K562 (cell line): Measurements from ENCODE around the gene TAS2R42. TPM values are rescaled to one million over a fixed set of nuclear protein-coding genes. Genes with fewer than 3 reads are reported as not detected.

ENCODE experiments used
- ATAC-seq: fragments of 200-7000 bp; cut with Tn5 transposase; 3 replicates; pipeline ENCODE4 v1.9.1; 2020; ENCODE audit warnings: moderate library complexity
- BruUV-seq: library from RNA; stranded (reverse); fragments of 400-500 nt; replicated peaks from 2 replicates; lab custom pipeline; 2021; lab: Mats Ljungman, UMichigan
- CTCF ChIA-PET: fragments of 300-600 bp; formaldehyde crosslinking; extraction: SDS; loops from one replicate; lab custom pipeline; 2021; ENCODE audit warnings: low intra/inter-chr PET ratio; lab: Yijun Ruan, JAX
- POLR2A ChIA-PET: fragments of 300-600, 350-650 bp; sonication (Branson Sonifier 250); formaldehyde crosslinking; extraction: SDS; loops from one replicate; lab custom pipeline; 2021; ENCODE audit warnings: antibody characterized with exemption, inconsistent platforms; lab: Yijun Ruan, JAX
- DNase-seq, 4 experiments: peaks; one replicate each; pipeline versions ENCODE4 v3.0.0 to v3.0.0-alpha.2; 2011 to 2018; ENCODE audit warnings: low spot score in 3 of 4, mixed read lengths in 3 of 4; ENCODE audit errors: extremely low read depth in 1 of 4
- FAIRE-seq: peaks from 2 replicates; lab custom pipeline; 2011; peaks lifted over from hg19 to GRCh38; lab: Jason Lieb, UNC
- H2AFZ ChIP-seq: 2 replicates; pipeline ENCODE4 v1.6.0; 2011; ENCODE audit warnings: low read depth, low read length, control low read depth, inconsistent platforms
- H3K27ac ChIP-seq: fragments of 200-600 bp; 3 replicates; pipeline ENCODE4 v1.8.0; 2011; ENCODE audit warnings: low read depth, mild to moderate bottlenecking, control low read depth, inconsistent platforms, low read length, moderate library complexity, mixed read lengths; ENCODE audit errors: extremely low read depth
- H3K27me3 ChIP-seq, 2 experiments: fragments of 300-600 bp in 1 of 2; 2 replicates in 1 of 2; 3 replicates in 1 of 2; pipeline versions ENCODE4 v1.6.0 to v1.8.0; 2011; ENCODE audit warnings: inconsistent platforms in 2 of 2, low read length in 2 of 2, mild to moderate bottlenecking in 1 of 2, mixed read lengths in 1 of 2, moderate library complexity in 1 of 2; ENCODE audit not compliant: control insufficient read depth in 2 of 2, insufficient read depth in 2 of 2
- H3K36me3 ChIP-seq: fragments of 300-600 bp; 3 replicates; pipeline ENCODE4 v1.8.0; 2011; ENCODE audit warnings: mild to moderate bottlenecking, low read length, inconsistent platforms; ENCODE audit not compliant: control insufficient read depth, insufficient read depth
- H3K4me1 ChIP-seq, 2 experiments: fragments of 200-600 bp in 1 of 2; replicated peaks in 1 of 2; 2 replicates in 1 of 2; 3 replicates in 1 of 2; pipeline versions ENCODE4 v1.5.1 to v1.8.0; 2011; ENCODE audit warnings: inconsistent platforms in 2 of 2, low read length in 2 of 2, mild to moderate bottlenecking in 1 of 2, mixed read lengths in 1 of 2, moderate library complexity in 1 of 2; ENCODE audit not compliant: control insufficient read depth in 2 of 2, insufficient read depth in 2 of 2
- H3K4me2 ChIP-seq: 2 replicates; pipeline ENCODE4 v1.6.1; 2011; ENCODE audit warnings: low read length, control low read depth, inconsistent platforms, mixed read lengths; ENCODE audit not compliant: insufficient read depth
- H3K4me3 ChIP-seq: fragments of 200-600 bp; sonication (generic), shearing (Covaris generic); 2 replicates; pipeline ENCODE4 v1.5.1; 2016; ENCODE audit warnings: control low read depth, inconsistent platforms
- H3K79me2 ChIP-seq: fragments of 200-600 bp; 3 replicates; pipeline ENCODE4 v1.8.0; 2011; ENCODE audit warnings: low read length, inconsistent platforms; ENCODE audit not compliant: control insufficient read depth, insufficient read depth
- H3K9ac ChIP-seq, 2 experiments: 2 replicates each; pipeline versions ENCODE4 v1.6.0 to v1.6.1; 2011; ENCODE audit warnings: low read depth in 2 of 2, low read length in 2 of 2, control low read depth in 1 of 2, inconsistent platforms in 1 of 2, mild to moderate bottlenecking in 1 of 2, mixed read lengths in 1 of 2; ENCODE audit not compliant: insufficient read depth in 1 of 2
- H3K9me1 ChIP-seq: one replicate; pipeline ENCODE4 v1.6.0; 2011; ENCODE audit warnings: inconsistent platforms, mild to moderate bottlenecking, low read length, moderate library complexity; ENCODE audit not compliant: control insufficient read depth, insufficient read depth
- H3K9me3 ChIP-seq: replicated peaks from 2 replicates; pipeline ENCODE4 v1.5.1; 2011; ENCODE audit warnings: low read depth, low read length, inconsistent platforms; ENCODE audit not compliant: control insufficient read depth, insufficient read depth
- H4K20me1 ChIP-seq: replicated peaks from 2 replicates; pipeline ENCODE4 v1.6.1; 2011; ENCODE audit warnings: low read length, inconsistent platforms, mixed read lengths; ENCODE audit not compliant: control insufficient read depth, insufficient read depth
- ADNP ChIP-seq: fragments of 200-800 bp; sonication (Bioruptor generic); IDR thresholded peaks from 2 replicates; pipeline ENCODE4 v1.6.1; 2016; ENCODE audit warnings: missing genetic modification characterization, missing compliant biosample characterization
- BMI1 ChIP-seq: fragments of 150-350 bp; IDR thresholded peaks from 2 replicates; pipeline ENCODE4 v1.6.1; 2014; ENCODE audit warnings: low read length
- CREM ChIP-seq: IDR thresholded peaks from 2 replicates; pipeline ENCODE4 v1.6.1; 2014; ENCODE audit warnings: antibody characterized with exemption, low read depth
- GTF2E2 ChIP-seq: fragments of 200-800 bp; sonication (Bioruptor generic); IDR thresholded peaks from 2 replicates; pipeline ENCODE4 v1.6.1; 2016; ENCODE audit warnings: missing genetic modification characterization, missing compliant biosample characterization
- PHTF2 ChIP-seq: fragments of 250-450 bp; sonication (Bioruptor Pico); IDR thresholded peaks from 2 replicates; pipeline ENCODE4 v1.5.0; 2021; ENCODE audit warnings: mild to moderate bottlenecking
- RHOXF2B ChIP-seq: fragments of 250-450 bp; sonication (Bioruptor Pico); conservative IDR thresholded peaks from 2 replicates; pipeline ENCODE4 v1.5.1; 2021
- SMARCA4 ChIP-seq: fragments of 450-650 bp; IDR thresholded peaks from 2 replicates; pipeline ENCODE4 v1.6.1; 2016
- ZC3H4 ChIP-seq: sonication (generic); formaldehyde crosslinking; IDR thresholded peaks from 2 replicates; pipeline ENCODE4 v1.9.0; 2021; ENCODE audit warnings: missing genetic modification reagents, borderline replicate concordance
- ZFP30 ChIP-seq: fragments of 250-450 bp; sonication (Bioruptor Pico); IDR thresholded peaks from 2 replicates; pipeline ENCODE4 v1.8.0; 2022; ENCODE audit warnings: moderate library complexity, mild to moderate bottlenecking, inconsistent platforms, borderline replicate concordance
- ZFPM2 ChIP-seq: fragments of 250-450 bp; sonication (Bioruptor Pico); IDR thresholded peaks from 2 replicates; pipeline ENCODE4 v1.5.1; 2022; ENCODE audit warnings: mild to moderate bottlenecking
- ZNF695 ChIP-seq: fragments of 450-650 bp; formaldehyde crosslinking; IDR thresholded peaks from 2 replicates; pipeline ENCODE4 v1.4.0; 2020; ENCODE audit warnings: mild to moderate bottlenecking, moderate library complexity
- whole genome bisulfite sequencing: fragments of 100-300 bp; shearing (Covaris generic); methylation state at CpG from one replicate; pipeline ENCODE4 v1.1.6; 2016; ENCODE audit warnings: low coverage, mixed read lengths; ENCODE audit not compliant: insufficient coverage; ENCODE audit errors: missing lambda C conversion rate; 5-methylcytosine and 5-hydroxymethylcytosine counted together
- in situ Hi-C: fragments of 300-500 bp; cut with MboI; formaldehyde crosslinking; loops from 4 replicates; pipeline ENCODE4 v1.15.0; 2018; ENCODE audit warnings: inconsistent platforms, mixed read lengths
- intact Hi-C: fragments of 100-400 bp; cut with micrococcal nuclease; formaldehyde crosslinking; loops from 2 replicates; pipeline ENCODE4 v1.14.2; 2022
- polyA plus RNA-seq, 8 experiments: library from polyadenylated mRNA; depleted of rRNA in 4 of 8; stranded (reverse) in 5 of 8; unstranded in 3 of 8; fragments of >200 nt; fragmentation: Nextera tagmentation in 2 of 8; fragmentation: Illumina TruSeq in 1 of 8; extraction: Ambion mirVana in 2 of 8; extraction: Trizol in 1 of 8; gene quantifications; 2 replicates each; pipeline versions ENCODE4 v1.2.1 to v1.2.3, GENCODE V29; 2011 to 2014; ENCODE audit warnings: inconsistent platforms in 1 of 8, missing spikeins in 1 of 8
- total RNA-seq, 7 experiments: library from RNA; depleted of rRNA in 6 of 7; stranded (reverse); fragments of >200 nt in 6 of 7; fragmentation: Illumina TruSeq in 2 of 7; extraction: Trizol in 2 of 7; gene quantifications; 2 replicates each; pipeline versions ENCODE4 v1.2.1 to v1.2.3, GENCODE V29; 2011 to 2021; ENCODE audit warnings: low replicate concordance in 1 of 7
- TF ChIP-seq, protein P1 (sequence below): sonication (generic); formaldehyde crosslinking; IDR thresholded peaks from 2 replicates; pipeline ENCODE4 v1.8.0; 2022; ENCODE audit warnings: missing genetic modification reagents, mild to moderate bottlenecking, borderline replicate concordance
- TF ChIP-seq, protein P2 (sequence below), 3 experiments: fragments of 200-800 bp in 1 of 3; sonication (Bioruptor generic) in 1 of 3; sonication (generic) in 1 of 3; formaldehyde crosslinking in 1 of 3; IDR thresholded peaks; 2 replicates each; pipeline versions ENCODE4 v1.6.1 to v1.8.0; 2016 to 2022; ENCODE audit warnings: mild to moderate bottlenecking in 2 of 3, missing compliant biosample characterization in 2 of 3, missing genetic modification characterization in 2 of 3, missing genetic modification reagents in 1 of 3
- TF ChIP-seq, protein P3 (sequence below), 2 experiments: fragments of 450-650 bp; IDR thresholded peaks; 2 replicates each; pipeline ENCODE4 v1.6.1; 2016; ENCODE audit warnings: mild to moderate bottlenecking in 2 of 2, borderline replicate concordance in 1 of 2, low read depth in 1 of 2, moderate library complexity in 1 of 2

TAS2R42 gene
- total and polyA plus RNA-seq, 9 of the 15 experiments (the other 6 are each of a cell fraction or from before 2014, with no cell fraction given) = not detected

DNA sequence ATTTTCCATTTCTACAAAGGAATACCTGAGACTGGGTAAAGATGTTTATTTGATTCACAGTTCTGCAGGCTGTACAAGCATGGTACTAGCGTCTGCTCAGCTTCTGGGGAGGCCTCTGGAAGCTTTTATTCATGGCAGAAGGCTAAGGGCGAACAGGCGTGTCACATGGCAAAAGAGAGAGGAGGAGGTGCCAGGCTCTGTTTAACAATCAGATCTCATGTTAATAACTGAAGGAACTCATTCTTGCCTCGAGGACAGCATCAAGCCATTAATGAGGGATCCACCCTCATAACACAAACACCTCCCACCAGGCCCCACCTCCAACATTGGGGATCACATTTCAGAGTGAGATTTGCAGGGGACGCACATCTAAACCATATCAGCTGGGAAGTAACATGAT lies 46.8 kb upstream of the TAS2R42 start:
- no peak overlapping the region for H3K27ac ChIP-seq
- ATAC-seq = no peak
- no peak overlapping the region for H2AFZ ChIP-seq
- no peaks in the 10 kb centered on the region for H3K9me1 ChIP-seq
- no peaks in the 10 kb centered on the region for H3K36me3 ChIP-seq
- 0% methylated on average over 5 of the region's 5 CpGs for WGBS
- H4K20me1 ChIP-seq = no peaks in the 10 kb centered on the region
- DNase-seq = no peak
- H3K9ac ChIP-seq = no peak overlapping the region
- POLR2A ChIA-PET = no interaction called here
- no TSS peak for BruUV-seq
- no peak overlapping the region for H3K4me2 ChIP-seq
- no peaks in the 10 kb centered on the region for H3K9me3 ChIP-seq
- CTCF ChIA-PET = no interaction called here
- 0 out of 5 replicates have a peak, but pooled peaks cover 0 to 3% of the 10 kb centered on the region in 2 experiments for H3K27me3 ChIP-seq
- in situ Hi-C loops (loop anchor here (5.0 kb wide), 1 partner anchor 254 kb away; no protein-coding TSS in a partner anchor), intact Hi-C loops (no loop called here)
- H3K79me2 ChIP-seq = no peaks in the 10 kb centered on the region
- no peak for FAIRE-seq
- no peaks in the 10 kb centered on the region for H3K4me1 ChIP-seq
- H3K4me3 ChIP-seq = no peak overlapping the region
- TF ChIP-seq SMARCA4 = no peak
- TF ChIP-seq, protein P1, sequence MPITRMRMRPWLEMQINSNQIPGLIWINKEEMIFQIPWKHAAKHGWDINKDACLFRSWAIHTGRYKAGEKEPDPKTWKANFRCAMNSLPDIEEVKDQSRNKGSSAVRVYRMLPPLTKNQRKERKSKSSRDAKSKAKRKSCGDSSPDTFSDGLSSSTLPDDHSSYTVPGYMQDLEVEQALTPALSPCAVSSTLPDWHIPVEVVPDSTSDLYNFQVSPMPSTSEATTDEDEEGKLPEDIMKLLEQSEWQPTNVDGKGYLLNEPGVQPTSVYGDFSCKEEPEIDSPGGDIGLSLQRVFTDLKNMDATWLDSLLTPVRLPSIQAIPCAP (CRISPR knock-in tag) = no peak
- TF ChIP-seq GTF2E2 (tag) = no peak
- no peak for TF ChIP-seq ADNP (tag)
- no peak for TF ChIP-seq BMI1
- no peak for TF ChIP-seq ZFP30
- TF ChIP-seq ZNF695 (CRISPR knock-in tag) = no peak
- TF ChIP-seq, protein P2, sequence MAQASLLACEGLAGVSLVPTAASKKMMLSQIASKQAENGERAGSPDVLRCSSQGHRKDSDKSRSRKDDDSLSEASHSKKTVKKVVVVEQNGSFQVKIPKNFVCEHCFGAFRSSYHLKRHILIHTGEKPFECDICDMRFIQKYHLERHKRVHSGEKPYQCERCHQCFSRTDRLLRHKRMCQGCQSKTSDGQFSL (CRISPR knock-in tag; IDR thresholded peaks at IDR 0.05) = no peak
- TF ChIP-seq, protein P2 (tag; IDR thresholded peaks at IDR 0.05) = no peak
- TF ChIP-seq, protein P3, sequence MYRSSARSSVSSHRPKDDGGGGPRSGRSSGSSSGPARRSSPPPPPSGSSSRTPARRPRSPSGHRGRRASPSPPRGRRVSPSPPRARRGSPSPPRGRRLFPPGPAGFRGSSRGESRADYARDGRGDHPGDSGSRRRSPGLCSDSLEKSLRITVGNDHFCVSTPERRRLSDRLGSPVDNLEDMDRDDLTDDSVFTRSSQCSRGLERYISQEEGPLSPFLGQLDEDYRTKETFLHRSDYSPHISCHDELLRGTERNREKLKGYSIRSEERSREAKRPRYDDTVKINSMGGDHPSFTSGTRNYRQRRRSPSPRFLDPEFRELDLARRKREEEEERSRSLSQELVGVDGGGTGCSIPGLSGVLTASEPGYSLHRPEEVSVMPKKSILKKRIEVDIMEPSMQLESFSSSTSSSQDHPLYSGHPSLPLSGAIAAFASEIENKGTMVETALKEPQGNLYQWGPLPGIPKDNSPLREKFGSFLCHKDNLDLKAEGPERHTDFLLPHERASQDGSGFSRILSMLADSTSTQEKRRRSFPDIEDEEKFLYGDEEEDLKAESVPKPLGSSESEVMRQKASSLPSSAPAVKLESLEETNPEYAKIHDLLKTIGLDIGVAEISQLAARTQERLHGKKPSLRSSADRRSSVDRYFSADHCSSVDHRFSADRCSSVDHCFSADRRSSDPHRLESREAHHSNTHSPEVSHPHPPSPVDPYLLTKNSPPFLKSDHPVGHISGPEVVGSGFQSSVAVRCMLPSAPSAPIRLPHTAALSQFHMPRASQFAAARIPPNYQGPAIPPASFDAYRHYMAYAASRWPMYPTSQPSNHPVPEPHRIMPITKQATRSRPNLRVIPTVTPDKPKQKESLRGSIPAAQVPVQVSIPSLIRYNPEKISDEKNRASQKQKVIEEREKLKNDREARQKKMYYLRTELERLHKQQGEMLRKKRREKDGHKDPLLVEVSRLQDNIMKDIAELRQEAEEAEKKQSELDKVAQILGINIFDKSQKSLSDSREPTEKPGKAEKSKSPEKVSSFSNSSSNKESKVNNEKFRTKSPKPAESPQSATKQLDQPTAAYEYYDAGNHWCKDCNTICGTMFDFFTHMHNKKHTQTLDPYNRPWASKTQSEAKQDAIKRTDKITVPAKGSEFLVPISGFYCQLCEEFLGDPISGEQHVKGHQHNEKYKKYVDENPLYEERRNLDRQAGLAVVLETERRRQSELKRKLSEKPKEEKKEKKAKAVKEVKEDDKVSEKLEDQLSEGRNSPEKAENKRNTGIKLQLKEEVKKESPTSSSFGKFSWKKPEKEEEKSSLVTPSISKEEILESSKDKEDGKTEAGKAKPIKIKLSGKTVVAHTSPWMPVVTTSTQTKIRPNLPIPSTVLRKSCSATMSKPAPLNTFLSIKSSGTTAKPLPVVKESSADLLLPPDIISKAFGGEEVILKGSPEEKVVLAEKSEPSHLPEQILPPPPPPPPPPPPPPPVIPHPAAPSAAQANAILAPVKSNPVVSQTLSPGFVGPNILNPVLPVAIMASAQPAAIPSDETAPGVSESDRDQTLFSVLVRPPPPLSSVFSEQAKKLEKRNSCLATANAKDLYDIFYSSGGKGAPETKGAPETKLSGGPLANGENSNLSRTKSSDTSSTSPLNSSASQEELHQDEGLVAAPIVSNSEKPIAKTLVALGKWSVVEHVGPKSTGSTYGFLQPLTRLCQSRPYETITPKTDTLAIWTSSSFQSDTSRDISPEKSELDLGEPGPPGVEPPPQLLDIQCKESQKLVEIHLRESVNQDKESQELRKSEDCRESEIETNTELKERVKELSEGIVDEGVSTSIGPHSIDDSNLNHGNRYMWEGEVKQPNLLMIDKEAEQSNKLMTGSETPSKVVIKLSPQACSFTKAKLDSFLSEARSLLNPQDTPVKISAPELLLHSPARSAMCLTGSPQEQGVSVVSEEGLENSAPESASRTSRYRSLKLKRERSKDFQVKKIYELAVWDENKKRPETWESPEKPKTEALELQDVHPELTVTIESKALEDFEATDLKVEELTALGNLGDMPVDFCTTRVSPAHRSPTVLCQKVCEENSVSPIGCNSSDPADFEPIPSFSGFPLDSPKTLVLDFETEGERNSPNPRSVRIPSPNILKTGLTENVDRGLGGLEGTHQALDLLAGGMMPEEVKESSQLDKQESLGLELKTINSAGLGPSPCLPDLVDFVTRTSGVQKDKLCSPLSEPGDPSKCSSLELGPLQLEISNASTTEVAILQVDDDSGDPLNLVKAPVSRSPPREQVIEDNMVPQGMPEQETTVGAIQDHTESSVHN (IDR thresholded peaks at IDR 0.05; ENCODE audit: borderline replicate concordance in 1 of 2, low read depth in 1 of 2) = no peak
- TF ChIP-seq CREM = no peak
- no peak for TF ChIP-seq ZC3H4 (CRISPR knock-in tag)
- TF ChIP-seq PHTF2 (CRISPR knock-in tag) = no peak
- TF ChIP-seq ZFPM2 (CRISPR knock-in tag) = no peak
- no peak for TF ChIP-seq RHOXF2B (CRISPR knock-in tag)
